HepG2 (cell line): ENCODE measurements around the gene MATK. TPM values are rescaled to one million over a fixed set of nuclear protein-coding genes. Genes with fewer than 3 reads are reported as not detected.

ENCODE experiments used
- ATAC-seq: fragments of 200-7000 bp; cut with Tn5 transposase; 3 replicates; pipeline ENCODE4 v1.9.1; 2020; ENCODE audit warnings: mild to moderate bottlenecking, moderate library complexity
- BruUV-seq: library from RNA; stranded (reverse); fragments of 400-500 nt; replicated peaks from 2 replicates; lab custom pipeline; 2021; lab: Mats Ljungman, UMichigan
- CTCF ChIA-PET: fragments of 300-600 bp; formaldehyde crosslinking; extraction: SDS; loops from one replicate; lab custom pipeline; 2021; ENCODE audit warnings: low total read pairs, inconsistent platforms, low intra/inter-chr PET ratio; lab: Yijun Ruan, JAX
- POLR2A ChIA-PET: fragments of 350-600 bp; sonication (Branson Sonifier 250); formaldehyde crosslinking; loops from one replicate; lab custom pipeline; 2020; ENCODE audit warnings: antibody characterized with exemption, inconsistent platforms; lab: Yijun Ruan, JAX
- DNase-seq: peaks from one replicate; pipeline ENCODE4 v3.0.0-alpha.2; 2015; ENCODE audit warnings: low spot score
- FAIRE-seq: peaks from 3 replicates; lab custom pipeline; 2011; peaks lifted over from hg19 to GRCh38; lab: Jason Lieb, UNC
- H2AFZ ChIP-seq: one replicate; pipeline ENCODE4 v1.6.1; 2011; ENCODE audit warnings: low read length, inconsistent platforms
- H3K27ac ChIP-seq: fragments of 300-600 bp; 3 replicates; pipeline ENCODE4 v1.8.0; 2011; ENCODE audit warnings: mixed run types, mild to moderate bottlenecking, mixed read lengths, low read length, inconsistent platforms; ENCODE audit not compliant: insufficient read depth; ENCODE audit errors: extremely low read length
- H3K27me3 ChIP-seq, 2 experiments: fragments of 200-600 bp in 1 of 2; 2 replicates in 1 of 2; 3 replicates in 1 of 2; pipeline versions ENCODE4 v1.6.0 to v1.8.0; 2011; ENCODE audit warnings: low read length in 2 of 2, mild to moderate bottlenecking in 2 of 2, moderate library complexity in 2 of 2, inconsistent platforms in 1 of 2; ENCODE audit not compliant: insufficient read depth in 2 of 2, control insufficient read depth in 1 of 2
- H3K36me3 ChIP-seq, 2 experiments: fragments of 200-600 bp in 1 of 2; replicated peaks in 1 of 2; 2 replicates in 1 of 2; 3 replicates in 1 of 2; pipeline versions ENCODE4 v1.5.1 to v1.8.0; 2011; ENCODE audit warnings: low read length in 2 of 2, inconsistent platforms in 1 of 2; ENCODE audit not compliant: insufficient read depth in 2 of 2, control insufficient read depth in 1 of 2
- H3K4me1 ChIP-seq: 2 replicates; pipeline ENCODE4 v1.5.1; 2012; ENCODE audit warnings: low read length, inconsistent platforms; ENCODE audit not compliant: insufficient read depth
- H3K4me2 ChIP-seq: 2 replicates; pipeline ENCODE4 v1.6.0; 2011; ENCODE audit warnings: low read depth, low read length, inconsistent platforms
- H3K4me3 ChIP-seq, 3 experiments: fragments of 200-600 bp in 1 of 3; sonication (generic), shearing (Covaris generic) in 1 of 3; replicated peaks in 1 of 3; 2 replicates each; pipeline ENCODE4 v1.5.1; 2011 to 2016; ENCODE audit warnings: low read length in 3 of 3, inconsistent platforms in 2 of 3, low read depth in 2 of 3, mild to moderate bottlenecking in 2 of 3, control low read depth in 1 of 3, mixed read lengths in 1 of 3; ENCODE audit not compliant: insufficient read depth in 1 of 3
- H3K79me2 ChIP-seq: one replicate; pipeline ENCODE4 v1.6.1; 2011; ENCODE audit warnings: low read length, inconsistent platforms; ENCODE audit not compliant: insufficient read depth
- H3K9ac ChIP-seq: 2 replicates; pipeline ENCODE4 v1.6.0; 2011; ENCODE audit warnings: mild to moderate bottlenecking, low read depth, low read length, inconsistent platforms; ENCODE audit not compliant: insufficient read depth
- H3K9me3 ChIP-seq: 2 replicates; pipeline ENCODE4 v1.5.1; 2012; ENCODE audit warnings: mild to moderate bottlenecking, low read length
- H4K20me1 ChIP-seq: 2 replicates; pipeline ENCODE4 v1.6.0; 2011; ENCODE audit warnings: inconsistent platforms, mild to moderate bottlenecking, low read length, moderate library complexity; ENCODE audit not compliant: insufficient read depth
- CC2D1A ChIP-seq: sonication (generic); formaldehyde crosslinking; IDR thresholded peaks from 2 replicates; pipeline ENCODE4 v1.8.1; 2023; ENCODE audit warnings: mild to moderate bottlenecking, missing genetic modification reagents
- CREB1 ChIP-seq, 2 experiments: fragments of 450-650 bp in 1 of 2; IDR thresholded peaks; 2 replicates each; pipeline ENCODE4 v1.6.1; 2016 to 2017; ENCODE audit warnings: control low read depth in 1 of 2, mild to moderate bottlenecking in 1 of 2, missing compliant biosample characterization in 1 of 2, missing genetic modification characterization in 1 of 2
- DMTF1 ChIP-seq: sonication (generic); formaldehyde crosslinking; IDR thresholded peaks from 2 replicates; pipeline ENCODE4 v1.4.0; 2020; ENCODE audit warnings: mild to moderate bottlenecking, missing genetic modification reagents
- KLF9 ChIP-seq: IDR thresholded peaks from 2 replicates; pipeline ENCODE4 v1.6.1; 2016; ENCODE audit warnings: low read depth
- NFRKB ChIP-seq: fragments of 450-650 bp; IDR thresholded peaks from 2 replicates; pipeline ENCODE4 v1.6.1; 2017
- POLR2AphosphoS2 ChIP-seq: IDR thresholded peaks from 2 replicates; pipeline ENCODE4 v1.6.1; 2011; ENCODE audit warnings: low read depth, low read length, improper control_type of control experiment
- PRPF4 ChIP-seq: fragments of 200-400 bp; formaldehyde crosslinking; IDR thresholded peaks from 2 replicates; pipeline ENCODE4 v1.6.1; 2016; ENCODE audit warnings: low read length, low read depth; ENCODE audit not compliant: poor library complexity, severe bottlenecking
- RFXAP ChIP-seq: sonication (generic); formaldehyde crosslinking; IDR thresholded peaks from 2 replicates; pipeline ENCODE4 v1.4.0; 2020; ENCODE audit warnings: missing genetic modification reagents, borderline replicate concordance
- ZFYVE20 ChIP-seq: sonication (generic); formaldehyde crosslinking; IDR thresholded peaks from 2 replicates; pipeline ENCODE4 v1.8.0; 2023; ENCODE audit warnings: low read depth, mild to moderate bottlenecking, moderate library complexity, missing genetic modification reagents, borderline replicate concordance
- ZKSCAN5 ChIP-seq: sonication (generic); formaldehyde crosslinking; IDR thresholded peaks from 2 replicates; pipeline ENCODE4 v1.5.1; 2020; ENCODE audit warnings: mild to moderate bottlenecking, missing genetic modification reagents
- ZNF292 ChIP-seq: sonication (generic); formaldehyde crosslinking; IDR thresholded peaks from 2 replicates; pipeline ENCODE4 v1.8.1; 2022; ENCODE audit warnings: mild to moderate bottlenecking, low read depth, missing genetic modification reagents, borderline replicate concordance
- ZNF296 ChIP-seq: sonication (generic); formaldehyde crosslinking; conservative IDR thresholded peaks from 2 replicates; pipeline ENCODE4 v1.5.0; 2020; ENCODE audit warnings: mild to moderate bottlenecking, missing genetic modification reagents
- ZNF446 ChIP-seq: sonication (generic); formaldehyde crosslinking; IDR thresholded peaks from 2 replicates; pipeline ENCODE4 v1.5.0; 2020; ENCODE audit warnings: mild to moderate bottlenecking, missing genetic modification reagents
- ZNF543 ChIP-seq: sonication (generic); formaldehyde crosslinking; IDR thresholded peaks from 2 replicates; pipeline ENCODE4 v1.4.0; 2020; ENCODE audit warnings: mild to moderate bottlenecking, missing genetic modification reagents
- ZNF646 ChIP-seq: sonication (generic); formaldehyde crosslinking; IDR thresholded peaks from 2 replicates; pipeline ENCODE4 v1.9.0; 2021; ENCODE audit warnings: mild to moderate bottlenecking, missing genetic modification reagents
- WGBS: methylation state at CpG from one replicate; pipeline ENCODE4 v1.1.6; 2017; ENCODE audit warnings: low lambda C conversion rate; 5-methylcytosine and 5-hydroxymethylcytosine counted together
- in situ Hi-C: cut with HindIII; loops from 2 replicates; pipeline ENCODE4 v1.10.0; 2017; ENCODE audit warnings: low pct_unique_long_range_greater_than_20kb; ENCODE audit not compliant: extremely low pct_ligation_motif_present
- intact Hi-C: fragments of 100-400 bp; cut with micrococcal nuclease; formaldehyde crosslinking; loops from one replicate; pipeline ENCODE4 v1.10.0; 2022; ENCODE audit not compliant: unreplicated experiment
- polyA plus RNA-seq, 8 experiments: library from polyadenylated mRNA; depleted of rRNA in 3 of 8; stranded (reverse) in 7 of 8; unstranded in 1 of 8; fragments of >200 nt; fragmentation: Illumina TruSeq in 4 of 8; extraction: Trizol in 4 of 8; gene quantifications; 2 replicates each; pipeline versions ENCODE4 v1.2.1 to v1.2.3, GENCODE V29; 2011 to 2016; ENCODE audit warnings: low read depth in 4 of 8, missing spikeins in 1 of 8, mixed read lengths in 1 of 8; ENCODE audit not compliant: insufficient read depth in 1 of 8
- total RNA-seq, 5 experiments: library from RNA; depleted of rRNA; stranded (reverse); fragments of >200 nt; fragmentation: Illumina TruSeq; extraction: Trizol; gene quantifications; 2 replicates each; pipeline ENCODE4 v1.2.3, GENCODE V29; 2016; ENCODE audit warnings: low read depth in 1 of 5
- TF ChIP-seq, protein P1 (sequence below): sonication (generic); formaldehyde crosslinking; conservative IDR thresholded peaks from 2 replicates; pipeline ENCODE4 v1.8.1; 2023; ENCODE audit warnings: missing genetic modification reagents

Gene MATK
- total and polyA plus RNA-seq, 2 of the 13 experiments (the other 11 are each of a cell fraction or from before 2014, with no cell fraction given), result 0.09 TPM; not detected in 1

GRCh38 chr19:3826163-3826562 is 40.0 kb upstream of the MATK start:
- no TSS peak for BruUV-seq
- no peak for FAIRE-seq
- Histone ChIP-seq H3K27ac (no peak overlapping the region), H3K79me2 (no peaks in the 10 kb centered on the region), H3K9ac (no peak overlapping the region), H4K20me1 (no peaks in the 10 kb centered on the region), H3K36me3 (no peaks in the 10 kb centered on the region), H3K9me3 (no peaks in the 10 kb centered on the region), H3K27me3 (peaks cover 10 to 48% of the 10 kb centered on the region in 2 experiments; a peak in 4 of 5 replicates), H2AFZ (no peak overlapping the region), H3K4me2 (no peak overlapping the region), H3K4me3 (no peak overlapping the region), H3K4me1 (no peaks in the 10 kb centered on the region)
- 35% methylated on average over 12 of the region's 12 CpGs for WGBS
- intact Hi-C loops (no loop called here), in situ Hi-C loops (no loop called here)
- ChIA-PET CTCF (no interaction called here), POLR2A (no interaction called here)
- ATAC-seq, result peak; percentile 16; the same call in 1 of the 3 replicates
- DNase-seq, result no peak
- TF ChIP-seq, protein P1, sequence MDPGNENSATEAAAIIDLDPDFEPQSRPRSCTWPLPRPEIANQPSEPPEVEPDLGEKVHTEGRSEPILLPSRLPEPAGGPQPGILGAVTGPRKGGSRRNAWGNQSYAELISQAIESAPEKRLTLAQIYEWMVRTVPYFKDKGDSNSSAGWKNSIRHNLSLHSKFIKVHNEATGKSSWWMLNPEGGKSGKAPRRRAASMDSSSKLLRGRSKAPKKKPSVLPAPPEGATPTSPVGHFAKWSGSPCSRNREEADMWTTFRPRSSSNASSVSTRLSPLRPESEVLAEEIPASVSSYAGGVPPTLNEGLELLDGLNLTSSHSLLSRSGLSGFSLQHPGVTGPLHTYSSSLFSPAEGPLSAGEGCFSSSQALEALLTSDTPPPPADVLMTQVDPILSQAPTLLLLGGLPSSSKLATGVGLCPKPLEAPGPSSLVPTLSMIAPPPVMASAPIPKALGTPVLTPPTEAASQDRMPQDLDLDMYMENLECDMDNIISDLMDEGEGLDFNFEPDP (CRISPR knock-in tag), result no peak
- TF ChIP-seq ZFYVE20 (CRISPR knock-in tag) (no peak), CC2D1A (no peak), ZNF296 (no peak), PRPF4 (no peak), ZKSCAN5 (CRISPR knock-in tag) (no peak), ZNF292 (no peak), ZNF446 (no peak), NFRKB (no peak), DMTF1 (CRISPR knock-in tag) (no peak), KLF9 (no peak), CREB1 (IDR thresholded peaks at IDR 0.05) (no peak), CREB1 (CRISPR knock-in tag; IDR thresholded peaks at IDR 0.05) (no peak), RFXAP (CRISPR knock-in tag) (no peak), ZNF646 (CRISPR knock-in tag) (no peak), ZNF543 (no peak), POLR2AphosphoS2 (no peak)
